A673 (cell line): ENCODE data around the gene TAF1.

ENCODE experiments used
- CTCF ChIP-seq: fragments of 300-800, 200-600 bp; sonication (generic); conservative IDR thresholded peaks from 2 replicates; pipeline ENCODE4 v1.5.1; 2017; ENCODE audit warnings: low read depth, mild to moderate bottlenecking, antibody characterized with exemption, low read length, moderate library complexity, mixed read lengths
- EZH2 ChIP-seq: fragments of 200-600 bp; sonication (generic); IDR thresholded peaks from 2 replicates; pipeline ENCODE4 v1.6.1; 2017; ENCODE audit warnings: borderline replicate concordance, low read depth, mild to moderate bottlenecking, mixed read lengths, antibody characterized with exemption, low read length; ENCODE audit not compliant: poor library complexity, severe bottlenecking

DNA sequence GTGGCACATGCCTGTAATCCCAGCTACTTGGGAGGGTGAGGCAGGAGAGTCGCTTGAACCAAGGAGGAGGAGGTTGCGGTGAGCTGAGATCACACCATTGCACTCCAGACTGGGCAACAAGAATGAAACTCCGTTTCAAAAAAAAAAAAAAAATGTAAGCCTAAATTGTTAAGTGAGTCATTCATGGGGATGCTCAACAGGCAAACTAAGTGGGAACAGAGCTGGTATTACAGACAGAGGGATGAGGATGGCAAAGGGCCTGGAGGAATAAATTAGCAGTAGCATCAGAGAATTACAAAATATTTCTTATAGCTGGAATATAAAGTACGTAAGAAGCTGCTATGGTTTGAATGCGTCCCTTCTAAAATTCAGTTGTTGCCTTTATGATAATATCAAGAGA, 123.4 kb downstream of the TAF1 start:
- TF ChIP-seq CTCF: no peak
- TF ChIP-seq EZH2: no peak
